Measurements from ENCODE around the gene DENND2A.

- TF ChIP-seq YY1 (IDR thresholded peaks at IDR 0.05; ENCODE audit: insufficient read depth, insufficient read length) (no peak), ZNF274 (IDR thresholded peaks at IDR 0.05; ENCODE audit: low read depth, low read length) (no peak)
These were observed 43.0 kb upstream of the DENND2A start for GRCh38 chr7:140683657-140684056.
